ENCODE data around the gene CDH23. TPM values are rescaled to one million over a fixed set of nuclear protein-coding genes. Genes with fewer than 3 reads are reported as not detected.

Gene CDH23
- total and polyA plus RNA-seq, 2 donors from 2014 or later: 1.1 to 6.4 TPM

DNA sequence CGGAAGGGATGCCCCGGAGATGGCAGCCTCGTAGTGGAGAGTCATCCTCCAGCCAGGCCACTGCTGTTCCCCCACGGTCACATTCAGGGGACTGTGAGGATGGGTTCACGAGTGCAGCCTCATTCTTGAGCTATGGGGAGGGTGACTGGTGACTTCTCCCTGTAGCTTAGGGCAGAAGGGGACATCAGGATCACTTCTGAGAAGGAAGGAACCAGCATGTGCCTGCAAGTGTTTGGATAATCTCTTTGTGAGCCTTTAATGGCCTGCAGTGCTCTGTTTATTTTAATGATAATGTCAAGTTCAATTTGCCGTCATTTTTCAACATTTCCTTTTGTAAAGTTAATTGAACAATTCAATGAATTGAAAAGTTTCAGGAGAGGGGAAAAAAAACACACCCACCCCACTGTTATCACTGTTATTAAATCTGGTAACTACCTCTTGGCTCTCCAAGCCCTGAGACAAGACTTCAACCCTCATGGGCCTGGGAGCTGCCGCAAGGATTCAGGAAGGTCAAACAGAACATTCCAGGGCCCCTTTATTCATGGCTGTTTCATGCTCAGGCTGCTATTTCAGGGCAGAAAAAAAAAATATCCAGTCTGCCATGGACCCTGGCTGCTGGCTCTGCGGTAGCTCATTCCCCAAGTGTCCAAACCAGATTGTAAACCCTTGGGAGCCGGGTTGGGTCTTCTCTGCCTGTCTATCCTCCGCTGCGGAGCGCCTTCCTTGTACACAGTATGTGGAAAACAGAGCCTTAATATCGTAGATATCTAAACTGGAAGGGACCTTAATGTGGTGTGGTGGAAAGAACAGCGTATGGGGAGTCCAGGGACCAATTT lies 100.4 kb downstream of the CDH23 start:
- H3K9me3 ChIP-seq (ENCODE audit: control insufficient read depth in 2 of 3, insufficient read depth in 1 of 3, low read length in 3 of 3): no peaks in the 10 kb centered on the region
- H3K4me3 ChIP-seq (ENCODE audit: low read length in 3 of 3): no peak overlapping the region
- no peak overlapping the region for H3K27ac ChIP-seq (ENCODE audit: low read depth in 2 of 2, low read length in 2 of 2)
- no peaks in the 10 kb centered on the region for H3K27me3 ChIP-seq (ENCODE audit: control insufficient read depth, insufficient read depth, low read length)
- FAIRE-seq: no peak
- TF ChIP-seq CTCF (IDR thresholded peaks at IDR 0.05; ENCODE audit: borderline replicate concordance, extremely low read depth, insufficient read depth): no peak
- H3K9ac ChIP-seq (ENCODE audit: low read length in 3 of 3): no peak overlapping the region
- no peaks in the 10 kb centered on the region for H3K36me3 ChIP-seq (ENCODE audit: control insufficient read depth in 2 of 3, insufficient read depth in 3 of 3, low read length in 3 of 3)
- H3K4me1 ChIP-seq (ENCODE audit: control insufficient read depth in 2 of 3, insufficient read depth in 2 of 3, low read depth in 1 of 3, low read length in 3 of 3): peaks cover 0 to 6% (median 0%) of the 10 kb centered on the region in 3 donors
- DNase-seq: peak in 2 of 5 donors; percentile 23 to 45
- intact Hi-C loops (cut with DNase I): no loop called here

GRCh38 chr10:71497763-71498326 lies 101.1 kb downstream of the CDH23 start:
- TF ChIP-seq CTCF (IDR thresholded peaks at IDR 0.05; ENCODE audit: borderline replicate concordance, extremely low read depth, insufficient read depth): no peak
- no peak for FAIRE-seq
- peak in 2 of 5 donors; percentile 43 to 45 for DNase-seq
- peaks cover 0 to 6% (median 0%) of the 10 kb centered on the region in 3 donors for H3K4me1 ChIP-seq (ENCODE audit: control insufficient read depth in 2 of 3, insufficient read depth in 2 of 3, low read depth in 1 of 3, low read length in 3 of 3)
- H3K4me3 ChIP-seq (ENCODE audit: low read length in 3 of 3): no peak overlapping the region
- H3K27me3 ChIP-seq (ENCODE audit: control insufficient read depth, insufficient read depth, low read length): no peaks in the 10 kb centered on the region
- H3K36me3 ChIP-seq (ENCODE audit: control insufficient read depth in 2 of 3, insufficient read depth in 3 of 3, low read length in 3 of 3): no peaks in the 10 kb centered on the region
- H3K9me3 ChIP-seq (ENCODE audit: control insufficient read depth in 2 of 3, insufficient read depth in 1 of 3, low read length in 3 of 3): no peaks in the 10 kb centered on the region
- intact Hi-C loops (cut with DNase I): no loop called here
- H3K27ac ChIP-seq (ENCODE audit: low read depth in 2 of 2, low read length in 2 of 2): no peak overlapping the region
- H3K9ac ChIP-seq (ENCODE audit: low read length in 3 of 3): no peak overlapping the region

GRCh38 chr10:71501402-71501801 lies 104.7 kb downstream of the CDH23 start:
- no peaks in the 10 kb centered on the region for H3K27me3 ChIP-seq (ENCODE audit: control insufficient read depth, insufficient read depth, low read length)
- no peak overlapping the region for H3K27ac ChIP-seq (ENCODE audit: low read depth in 2 of 2, low read length in 2 of 2)
- peaks cover 0 to 6% (median 0%) of the 10 kb centered on the region in 3 donors for H3K4me1 ChIP-seq (ENCODE audit: control insufficient read depth in 2 of 3, insufficient read depth in 2 of 3, low read depth in 1 of 3, low read length in 3 of 3)
- FAIRE-seq: no peak
- H3K9ac ChIP-seq (ENCODE audit: low read length in 3 of 3): no peak overlapping the region
- TF ChIP-seq CTCF (IDR thresholded peaks at IDR 0.05; ENCODE audit: borderline replicate concordance, extremely low read depth, insufficient read depth): no peak
- intact Hi-C loops (cut with DNase I): no loop called here
- H3K9me3 ChIP-seq (ENCODE audit: control insufficient read depth in 2 of 3, insufficient read depth in 1 of 3, low read length in 3 of 3): no peaks in the 10 kb centered on the region
- no peaks in the 10 kb centered on the region for H3K36me3 ChIP-seq (ENCODE audit: control insufficient read depth in 2 of 3, insufficient read depth in 3 of 3, low read length in 3 of 3)
- no peak overlapping the region for H3K4me3 ChIP-seq (ENCODE audit: low read length in 3 of 3)
- no peak for DNase-seq

Data from kidney (tissue), 14 donors.